ENCODE data around the gene LGALS3BP.

Gene LGALS3BP

DNA sequence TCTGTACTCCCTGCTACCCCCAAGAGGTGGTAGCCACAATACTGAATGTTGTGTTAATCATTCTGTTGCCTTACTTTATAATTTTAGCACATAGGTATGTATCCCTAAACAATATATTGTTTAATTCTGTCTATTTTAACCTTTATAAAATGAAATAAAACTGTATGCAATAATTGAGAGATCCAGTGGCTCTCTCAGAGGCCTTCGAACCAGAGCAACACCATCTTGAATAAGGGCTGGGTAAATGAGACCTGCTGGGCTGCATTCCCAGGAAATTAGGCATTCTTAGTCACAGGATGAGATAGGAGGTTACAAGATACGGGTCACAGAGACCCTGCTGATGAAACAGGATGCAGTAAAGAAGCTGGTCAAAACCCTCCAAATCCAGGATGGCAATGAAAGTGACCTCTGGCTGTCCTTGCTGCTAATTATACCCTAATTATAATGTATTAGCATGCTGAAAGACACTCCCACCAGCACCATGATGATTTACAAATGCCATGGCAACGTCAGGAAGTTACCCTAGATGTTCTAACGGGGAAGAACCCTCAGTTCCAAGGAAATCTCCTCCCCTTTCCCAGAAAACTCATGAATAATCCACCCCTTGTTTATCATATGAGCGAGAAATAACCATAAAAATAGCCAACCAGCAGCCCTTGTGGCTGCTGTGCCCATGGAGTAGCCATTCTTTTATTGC is 31.9 kb upstream of the LGALS3BP start:
- in situ Hi-C loops (cut with HindIII; ENCODE audit: low sequenced_read_pairs), result no loop called here
- no peak overlapping the region for H3K4me3 ChIP-seq (ENCODE audit: low read depth, low read length)
- TF ChIP-seq, protein P1, sequence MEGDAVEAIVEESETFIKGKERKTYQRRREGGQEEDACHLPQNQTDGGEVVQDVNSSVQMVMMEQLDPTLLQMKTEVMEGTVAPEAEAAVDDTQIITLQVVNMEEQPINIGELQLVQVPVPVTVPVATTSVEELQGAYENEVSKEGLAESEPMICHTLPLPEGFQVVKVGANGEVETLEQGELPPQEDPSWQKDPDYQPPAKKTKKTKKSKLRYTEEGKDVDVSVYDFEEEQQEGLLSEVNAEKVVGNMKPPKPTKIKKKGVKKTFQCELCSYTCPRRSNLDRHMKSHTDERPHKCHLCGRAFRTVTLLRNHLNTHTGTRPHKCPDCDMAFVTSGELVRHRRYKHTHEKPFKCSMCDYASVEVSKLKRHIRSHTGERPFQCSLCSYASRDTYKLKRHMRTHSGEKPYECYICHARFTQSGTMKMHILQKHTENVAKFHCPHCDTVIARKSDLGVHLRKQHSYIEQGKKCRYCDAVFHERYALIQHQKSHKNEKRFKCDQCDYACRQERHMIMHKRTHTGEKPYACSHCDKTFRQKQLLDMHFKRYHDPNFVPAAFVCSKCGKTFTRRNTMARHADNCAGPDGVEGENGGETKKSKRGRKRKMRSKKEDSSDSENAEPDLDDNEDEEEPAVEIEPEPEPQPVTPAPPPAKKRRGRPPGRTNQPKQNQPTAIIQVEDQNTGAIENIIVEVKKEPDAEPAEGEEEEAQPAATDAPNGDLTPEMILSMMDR (IDR thresholded peaks at IDR 0.05; ENCODE audit: low read depth, low read length, missing control alignments), result no peak
- DNase-seq (ENCODE audit: low read depth), result no peak

DNA sequence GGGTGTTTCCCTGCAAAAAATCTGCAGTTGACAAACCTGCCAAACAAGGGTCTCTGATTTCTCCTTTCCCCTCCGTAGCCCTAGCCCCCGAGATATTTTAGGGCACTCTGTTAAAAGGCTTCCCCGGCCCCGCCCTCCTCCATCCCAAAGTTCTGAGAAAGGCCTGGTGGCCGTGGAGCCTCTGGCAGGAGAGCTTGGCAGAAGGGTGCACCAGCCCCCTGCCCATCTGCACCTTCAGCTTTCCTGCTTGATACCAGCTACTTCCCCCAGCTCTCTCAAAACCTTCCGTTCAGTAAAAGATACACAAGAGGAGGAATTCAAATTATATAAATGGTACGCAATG is 30.6 kb upstream of the LGALS3BP start:
- in situ Hi-C loops (cut with HindIII; ENCODE audit: low sequenced_read_pairs), result no loop called here

DNA sequence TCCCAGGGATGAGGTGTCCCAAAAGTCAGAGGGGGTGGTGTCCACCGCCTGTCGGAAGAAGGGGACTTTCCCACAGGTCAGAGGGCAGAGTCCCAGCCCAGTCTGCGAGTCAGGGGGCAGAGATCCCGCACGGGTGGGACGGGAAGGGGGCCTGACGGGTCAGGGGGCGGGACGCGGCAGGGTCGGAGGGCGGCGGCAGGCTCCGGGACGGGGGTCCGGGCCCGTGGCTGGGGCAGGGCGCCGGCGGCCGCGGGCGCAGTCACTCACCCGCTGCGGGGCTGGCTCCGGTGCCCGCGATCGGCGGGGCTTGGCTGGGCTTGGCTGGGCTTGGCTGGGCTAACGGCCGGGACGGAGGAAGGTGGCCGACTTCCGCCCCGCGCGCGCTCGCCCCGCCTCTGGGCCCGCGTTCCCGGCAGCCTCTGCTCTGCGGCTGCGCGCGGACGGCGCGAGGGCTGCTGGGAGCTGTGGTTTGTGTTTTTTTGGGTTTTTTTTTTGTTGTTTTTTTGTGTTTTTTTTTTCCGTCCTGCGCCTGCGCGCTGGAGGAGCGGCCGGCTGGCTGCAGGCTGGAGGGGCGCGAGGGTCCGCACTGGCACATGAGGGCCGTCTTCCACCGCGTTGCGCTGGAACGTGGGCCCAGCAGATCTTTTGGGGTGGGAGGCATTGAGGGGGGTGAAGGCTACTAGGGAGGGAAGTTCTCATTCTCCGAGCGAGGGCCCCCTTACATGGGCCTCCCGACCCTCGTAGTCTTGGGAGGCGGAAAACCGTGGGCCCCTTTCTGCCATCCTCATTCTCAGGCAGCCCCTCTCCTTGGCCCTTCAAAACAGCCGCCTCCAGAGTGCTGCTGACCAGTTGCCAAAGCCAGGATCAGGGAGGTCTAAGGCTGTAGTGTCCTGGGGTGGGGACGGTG is 29.9 kb upstream of the LGALS3BP start, which contains the start of gene CANT1:
CANT1 (minus strand) TSS at position 368 of the 907 bp plus-strand sequence. CDS start 12,142 bp downstream, outside the sequence.
- DNase-seq (ENCODE audit: low read depth), result peak; percentile 51
- peak within 1 kb of the TSS; percentile 95 for H3K4me3 ChIP-seq (ENCODE audit: low read depth, low read length)
- in situ Hi-C loops (cut with HindIII; ENCODE audit: low sequenced_read_pairs), result no loop called here
- TF ChIP-seq, protein P1 (IDR thresholded peaks at IDR 0.05; ENCODE audit: low read depth, low read length, missing control alignments), result no peak

More for the DNA sequence above, 30.6 kb upstream of the LGALS3BP start:
- peak overlapping the region; percentile 95 for H3K4me3 ChIP-seq (ENCODE audit: low read depth, low read length)
- no peak for DNase-seq (ENCODE audit: low read depth)
- TF ChIP-seq, protein P1 (IDR thresholded peaks at IDR 0.05; ENCODE audit: low read depth, low read length, missing control alignments), result no peak

DNA sequence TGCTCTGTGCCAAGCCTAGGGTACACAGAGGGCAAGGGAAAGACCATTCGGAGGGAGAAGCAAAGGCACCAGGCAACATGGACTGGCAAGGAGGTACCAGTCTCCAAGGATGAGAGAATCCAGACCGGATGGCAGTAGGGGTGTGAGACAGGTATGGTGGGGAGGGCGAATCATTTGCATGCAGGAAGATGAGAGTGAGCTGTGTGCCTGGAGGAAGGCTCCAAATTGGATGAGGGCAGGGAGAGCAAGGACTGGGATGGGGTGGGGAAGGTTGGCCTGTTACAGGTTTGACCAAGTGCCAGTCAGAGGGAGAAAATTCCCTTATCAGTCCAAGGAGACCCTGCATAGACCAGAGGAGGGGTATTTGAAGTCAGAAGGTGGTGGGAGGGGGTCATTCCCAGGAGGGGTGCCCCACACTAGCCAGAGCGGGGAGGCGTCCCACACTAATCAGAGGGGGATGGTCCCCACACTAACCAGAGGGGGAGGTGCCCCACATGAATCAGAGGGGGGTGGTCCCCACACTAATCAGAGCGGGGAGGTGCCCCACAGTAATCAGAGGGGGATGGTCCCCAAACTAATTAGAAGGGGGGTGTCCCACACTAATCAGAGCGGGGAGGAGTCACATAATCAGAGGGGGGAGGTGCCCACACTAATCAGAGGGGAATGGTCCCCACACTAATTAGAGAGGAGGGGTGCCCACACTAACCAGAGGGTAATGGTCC is 29.1 kb upstream of the LGALS3BP start:
- in situ Hi-C loops (cut with HindIII; ENCODE audit: low sequenced_read_pairs), result no loop called here
- DNase-seq (ENCODE audit: low read depth), result no peak
- H3K4me3 ChIP-seq (ENCODE audit: low read depth, low read length), result peak overlapping the region; percentile 95
- TF ChIP-seq, protein P1 (IDR thresholded peaks at IDR 0.05; ENCODE audit: low read depth, low read length, missing control alignments), result no peak

DNA sequence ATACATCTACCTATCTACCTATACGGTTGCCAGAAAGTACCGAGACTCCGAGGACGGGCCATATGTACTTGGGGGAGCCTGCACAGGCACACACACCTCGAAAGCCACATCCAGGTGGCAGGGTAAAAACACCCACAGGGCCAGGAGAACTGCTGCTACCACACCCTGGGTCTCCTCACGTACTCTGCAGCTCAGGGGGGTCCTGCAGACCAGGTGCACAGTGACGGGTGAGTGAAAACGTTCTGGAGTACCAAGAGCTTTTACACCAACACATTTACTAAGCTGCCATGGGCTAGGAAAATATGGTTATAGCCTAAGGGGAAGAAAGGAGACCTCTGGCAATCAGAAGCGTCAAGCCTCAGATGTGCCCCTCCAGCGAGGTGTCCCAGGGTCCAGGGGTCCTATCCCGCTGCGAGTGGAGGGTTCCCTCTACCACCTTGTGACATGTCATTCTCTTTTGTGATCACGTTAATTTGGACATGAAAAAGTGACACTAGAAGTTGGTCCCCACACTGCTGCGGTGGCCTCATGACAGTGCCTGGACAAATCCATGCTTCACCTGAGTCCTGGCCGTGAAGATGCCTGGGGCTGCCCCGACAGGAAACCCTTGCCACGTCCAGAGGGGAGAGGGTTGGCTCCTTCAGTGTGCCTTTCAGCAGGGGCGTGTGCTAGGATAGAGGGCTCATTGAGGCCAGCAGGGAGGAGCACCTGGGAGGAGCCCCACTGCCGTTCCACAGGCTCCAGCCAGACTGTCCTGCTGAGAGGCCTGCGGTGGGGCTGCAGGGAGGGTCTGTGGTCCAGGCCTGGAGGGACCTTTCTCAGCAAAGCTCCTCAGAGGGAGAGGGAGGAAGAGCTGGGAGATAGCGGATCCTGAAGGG is 28.0 kb upstream of the LGALS3BP start:
- no peak for DNase-seq (ENCODE audit: low read depth)
- in situ Hi-C loops (cut with HindIII; ENCODE audit: low sequenced_read_pairs), result no loop called here
- TF ChIP-seq, protein P1 (IDR thresholded peaks at IDR 0.05; ENCODE audit: low read depth, low read length, missing control alignments), result no peak
- H3K4me3 ChIP-seq (ENCODE audit: low read depth, low read length), result no peak overlapping the region

Measured in astrocyte of the cerebellum (primary cell).